Activated CD8-positive, alpha-beta T cell treated with anti-CD3 and anti-CD28 coated beads for 36 hours (primary cell): ENCODE data around the gene CLIC4. TPM values are rescaled to one million over a fixed set of nuclear protein-coding genes. Genes with fewer than 3 reads are reported as not detected.

Experiments used
- ATAC-seq: fragments of 200-7000 bp; cut with Tn5 transposase; one replicate; pipeline ENCODE4 v1.10.0; 2021; ENCODE audit warnings: mild to moderate bottlenecking, moderate library complexity
- CTCF ChIA-PET: fragments of 350-600 bp; sonication (Branson Sonifier 250); formaldehyde crosslinking; loops from one replicate; lab custom pipeline; 2021; ENCODE audit warnings: antibody characterized with exemption; lab: Charles Lee
- POLR2A ChIA-PET: fragments of 350-600 bp; sonication (Branson Sonifier 250); formaldehyde crosslinking; loops from one replicate; lab custom pipeline; 2021; ENCODE audit warnings: antibody characterized with exemption; lab: Charles Lee
- DNase-seq: peaks from one replicate; pipeline ENCODE4 v3.0.0-alpha.2; 2020
- H3K27ac Mint-ChIP-seq: one replicate; pipeline ENCODE4 v1.8.0; 2021; ENCODE audit warnings: mild to moderate bottlenecking, mixed read lengths
- H3K27me3 Mint-ChIP-seq: one replicate; pipeline ENCODE4 v1.8.0; 2021; ENCODE audit warnings: mixed read lengths
- H3K36me3 Mint-ChIP-seq: one replicate; pipeline ENCODE4 v1.8.0; 2021; ENCODE audit warnings: low read depth, mixed read lengths
- H3K4me1 Mint-ChIP-seq: one replicate; pipeline ENCODE4 v1.8.0; 2021; ENCODE audit warnings: low read depth, mixed read lengths
- H3K4me3 Mint-ChIP-seq: one replicate; pipeline ENCODE4 v1.8.0; 2021; ENCODE audit warnings: mild to moderate bottlenecking, moderate library complexity, mixed read lengths
- H3K9me3 Mint-ChIP-seq: one replicate; pipeline ENCODE4 v1.8.0; 2021; ENCODE audit warnings: mixed read lengths
- intact Hi-C: fragments of 100-400 bp; cut with micrococcal nuclease; formaldehyde crosslinking; loops from one replicate; pipeline ENCODE4 v1.10.0; 2022
- total RNA-seq, 2 experiments: library from RNA; stranded (reverse); gene quantifications; one replicate each; pipeline ENCODE4 v1.2.3, GENCODE V29; 2021
- TF ChIP-seq, protein P1 (sequence below): fragments of 200-600 bp; IDR thresholded peaks from one replicate; pipeline ENCODE4 v1.8.0; 2022; ENCODE audit warnings: antibody characterized with exemption, mild to moderate bottlenecking

The CLIC4 gene
- total RNA-seq, 2 experiments from 2014 or later: 19.7 to 21.8 TPM

DNA sequence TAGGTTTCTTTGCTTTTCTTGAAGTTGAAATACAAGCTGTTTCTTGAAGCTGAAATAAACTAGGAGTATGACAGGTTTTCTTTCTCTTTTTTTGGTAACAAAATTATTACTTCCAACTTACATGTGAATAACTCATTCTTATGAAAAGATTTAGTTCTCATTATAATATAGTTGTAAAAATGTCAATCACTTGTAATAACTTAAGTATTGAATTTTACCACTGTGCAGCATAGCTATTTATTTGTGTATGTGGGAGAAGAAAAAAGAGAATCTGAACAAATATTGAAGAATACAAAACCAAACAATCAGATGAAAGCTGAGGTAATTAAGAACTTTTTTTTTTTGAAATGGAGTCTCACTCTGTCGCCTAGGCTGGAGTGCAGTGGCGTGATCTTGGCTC is 11.1 kb downstream of the CLIC4 start:
- intact Hi-C loops: no loop called here
- ChIA-PET POLR2A (interaction anchor here (0.6 kb wide), 1 partner anchor 111 kb away, joined by 6 read pairs; no protein-coding TSS in a partner anchor), CTCF (interaction anchor here (1.4 kb wide), 1 partner anchor 74 kb away, joined by 6 read pairs; no protein-coding TSS in a partner anchor)
- H3K27ac Mint-ChIP-seq: no peak overlapping the region
- ATAC-seq (no peak), DNase-seq (no peak)
- no peaks in the 10 kb centered on the region for H3K36me3 Mint-ChIP-seq
- no peaks in the 10 kb centered on the region for H3K27me3 Mint-ChIP-seq
- H3K4me3 Mint-ChIP-seq: no peak overlapping the region
- H3K9me3 Mint-ChIP-seq: no peaks in the 10 kb centered on the region
- TF ChIP-seq, protein P1, sequence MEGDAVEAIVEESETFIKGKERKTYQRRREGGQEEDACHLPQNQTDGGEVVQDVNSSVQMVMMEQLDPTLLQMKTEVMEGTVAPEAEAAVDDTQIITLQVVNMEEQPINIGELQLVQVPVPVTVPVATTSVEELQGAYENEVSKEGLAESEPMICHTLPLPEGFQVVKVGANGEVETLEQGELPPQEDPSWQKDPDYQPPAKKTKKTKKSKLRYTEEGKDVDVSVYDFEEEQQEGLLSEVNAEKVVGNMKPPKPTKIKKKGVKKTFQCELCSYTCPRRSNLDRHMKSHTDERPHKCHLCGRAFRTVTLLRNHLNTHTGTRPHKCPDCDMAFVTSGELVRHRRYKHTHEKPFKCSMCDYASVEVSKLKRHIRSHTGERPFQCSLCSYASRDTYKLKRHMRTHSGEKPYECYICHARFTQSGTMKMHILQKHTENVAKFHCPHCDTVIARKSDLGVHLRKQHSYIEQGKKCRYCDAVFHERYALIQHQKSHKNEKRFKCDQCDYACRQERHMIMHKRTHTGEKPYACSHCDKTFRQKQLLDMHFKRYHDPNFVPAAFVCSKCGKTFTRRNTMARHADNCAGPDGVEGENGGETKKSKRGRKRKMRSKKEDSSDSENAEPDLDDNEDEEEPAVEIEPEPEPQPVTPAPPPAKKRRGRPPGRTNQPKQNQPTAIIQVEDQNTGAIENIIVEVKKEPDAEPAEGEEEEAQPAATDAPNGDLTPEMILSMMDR: no peak
- H3K4me1 Mint-ChIP-seq: no peaks in the 10 kb centered on the region

DNA sequence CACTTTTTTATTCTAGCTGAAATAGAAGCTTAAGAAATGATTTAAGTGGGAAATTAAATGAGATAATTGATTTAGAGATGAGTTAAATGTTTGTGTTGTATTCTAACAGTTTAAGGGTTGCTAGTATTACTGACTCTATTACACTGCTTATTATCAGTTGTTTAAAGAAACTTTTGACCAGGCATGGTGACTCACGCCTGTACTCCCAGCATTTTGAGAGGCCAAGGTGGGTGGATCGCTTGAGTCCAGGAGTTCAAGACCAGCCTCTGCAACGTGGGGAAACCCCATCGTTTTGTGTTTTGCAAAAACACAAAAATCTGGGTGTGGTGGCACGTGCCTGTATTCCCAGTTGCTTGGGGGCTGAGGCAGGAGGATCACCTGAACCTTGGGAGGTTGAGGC is 14.2 kb downstream of the CLIC4 start:
- CTCF ChIA-PET: no interaction called here
- Mint-ChIP-seq H3K9me3 (no peaks in the 10 kb centered on the region), H3K4me3 (no peak overlapping the region), H3K27ac (no peak overlapping the region), H3K27me3 (no peaks in the 10 kb centered on the region), H3K36me3 (no peaks in the 10 kb centered on the region), H3K4me1 (no peaks in the 10 kb centered on the region)
- no peak for ATAC-seq
- TF ChIP-seq, protein P1: no peak
- POLR2A ChIA-PET: no interaction called here
- intact Hi-C loops: no loop called here
- DNase-seq: no peak

DNA sequence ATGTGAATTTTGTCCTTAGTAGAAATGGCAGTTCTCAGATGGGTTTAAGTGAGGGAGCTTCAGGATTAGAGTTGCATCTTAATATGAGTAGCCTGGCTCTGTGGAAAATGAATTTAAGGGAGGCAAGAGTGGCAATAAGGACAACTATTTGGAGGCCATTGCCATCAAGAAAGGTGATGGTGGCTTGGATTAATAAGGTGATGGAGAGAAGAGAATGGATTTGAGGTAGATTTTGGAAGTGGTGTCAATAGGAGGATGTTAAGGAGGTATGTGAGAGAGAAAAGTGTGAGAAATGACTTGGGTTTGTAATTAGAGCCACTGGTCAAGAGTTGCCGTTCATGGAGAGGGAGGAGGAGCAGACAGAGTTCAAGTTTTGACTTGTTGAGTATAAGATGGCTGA is 16.3 kb downstream of the CLIC4 start:
- POLR2A ChIA-PET: no interaction called here
- Mint-ChIP-seq H3K27me3 (no peaks in the 10 kb centered on the region), H3K4me3 (no peak overlapping the region), H3K4me1 (no peaks in the 10 kb centered on the region), H3K9me3 (no peaks in the 10 kb centered on the region), H3K27ac (no peak overlapping the region), H3K36me3 (no peaks in the 10 kb centered on the region)
- intact Hi-C loops: no loop called here
- DNase-seq (no peak), ATAC-seq (no peak)
- CTCF ChIA-PET: no interaction called here
- TF ChIP-seq, protein P1: no peak

DNA sequence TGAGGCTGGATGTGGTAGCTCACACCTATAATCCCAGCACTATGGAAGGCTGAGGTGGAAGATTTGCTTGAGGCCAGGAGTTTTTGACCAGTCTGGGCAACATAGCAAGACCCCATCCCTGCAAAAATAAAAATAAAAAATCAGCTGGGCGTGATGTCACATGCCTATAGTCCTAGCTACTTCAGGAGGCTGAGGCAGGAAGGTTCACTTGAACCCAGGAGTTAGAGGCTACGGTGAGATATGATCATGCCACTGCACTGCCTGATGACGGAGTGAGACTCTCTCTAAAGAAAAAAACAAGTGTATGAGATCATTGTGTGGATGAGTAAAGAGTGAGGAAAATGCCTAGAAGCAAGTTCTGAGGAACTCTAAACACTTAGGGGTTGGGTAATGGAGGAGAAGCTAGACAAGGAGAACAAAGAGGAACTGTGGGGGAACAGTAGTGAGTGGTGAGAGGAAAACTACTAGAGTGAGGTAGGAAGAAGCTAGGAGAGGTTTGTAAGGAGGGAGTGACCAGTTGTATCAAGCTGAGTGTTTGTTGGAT is 17.0 kb downstream of the CLIC4 start:
- Mint-ChIP-seq H3K9me3 (no peaks in the 10 kb centered on the region), H3K4me3 (no peak overlapping the region), H3K36me3 (no peaks in the 10 kb centered on the region), H3K4me1 (no peaks in the 10 kb centered on the region), H3K27ac (no peak overlapping the region), H3K27me3 (no peaks in the 10 kb centered on the region)
- ATAC-seq (no peak), DNase-seq (no peak)
- ChIA-PET CTCF (interaction anchor here (1.0 kb wide), 1 partner anchor 73 kb away, joined by 3 read pairs; no protein-coding TSS in a partner anchor), POLR2A (no interaction called here)
- TF ChIP-seq, protein P1: no peak
- intact Hi-C loops: no loop called here

DNA sequence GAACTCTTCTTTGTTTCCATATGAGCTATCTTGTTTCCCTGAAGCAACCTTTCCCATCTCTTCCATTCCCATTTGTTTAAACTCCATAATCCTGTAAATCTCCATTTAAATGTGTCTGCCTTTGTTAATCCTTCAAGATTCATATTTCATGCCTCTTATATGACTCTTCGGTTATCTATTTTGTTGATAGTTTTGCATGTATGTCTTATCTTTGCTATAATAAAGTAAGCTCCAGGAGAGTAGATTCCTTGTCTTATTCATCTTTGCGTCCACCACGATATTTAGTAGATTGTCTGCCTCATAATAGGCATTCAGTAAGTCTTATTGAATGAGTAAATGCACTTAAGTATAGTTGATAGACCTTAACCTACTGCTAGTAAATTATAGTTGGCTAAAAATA is 18.4 kb downstream of the CLIC4 start:
- no peak for ATAC-seq

More for the DNA sequence above, 18.4 kb downstream of the CLIC4 start:
- no peaks in the 10 kb centered on the region for H3K27me3 Mint-ChIP-seq
- H3K36me3 Mint-ChIP-seq: no peaks in the 10 kb centered on the region
- no peaks in the 10 kb centered on the region for H3K4me1 Mint-ChIP-seq
- no peak for DNase-seq
- ChIA-PET POLR2A (interaction anchor here (0.5 to 0.7 kb wide), 2 partner anchors 94 to 401 kb away, joined by 3 read pairs; no protein-coding TSS in a partner anchor), CTCF (interaction anchor here (1.0 kb wide), 2 partner anchors 8 to 364 kb away, joined by 3 read pairs; no protein-coding TSS in a partner anchor)
- no peak overlapping the region for H3K27ac Mint-ChIP-seq
- no peaks in the 10 kb centered on the region for H3K9me3 Mint-ChIP-seq
- TF ChIP-seq, protein P1: no peak
- intact Hi-C loops: no loop called here
- H3K4me3 Mint-ChIP-seq: no peak overlapping the region
